Cardiac fibroblast (primary cell): Measurements from ENCODE around the gene RAB25.

Experiments used
- DNase-seq, 2 donors: peaks; one replicate each; pipeline versions ENCODE4 v3.0.0 to v3.0.0-alpha.2; 2010; ENCODE audit warnings: low read depth in 2 of 2
- H3K4me3 ChIP-seq, 2 donors: replicated peaks in 1 of 2; 1 replicate in 1 of 2; 2 replicates in 1 of 2; pipeline ENCODE4 v1.5.1; 2011; ENCODE audit warnings: low read depth in 2 of 2, low read length in 2 of 2, mild to moderate bottlenecking in 2 of 2, moderate library complexity in 1 of 2
- TF ChIP-seq, protein P1 (sequence below): IDR thresholded peaks from one replicate; pipeline ENCODE4 v1.5.1; 2011; ENCODE audit warnings: low read depth, mild to moderate bottlenecking, low read length, inconsistent platforms

The RAB25 gene

DNA sequence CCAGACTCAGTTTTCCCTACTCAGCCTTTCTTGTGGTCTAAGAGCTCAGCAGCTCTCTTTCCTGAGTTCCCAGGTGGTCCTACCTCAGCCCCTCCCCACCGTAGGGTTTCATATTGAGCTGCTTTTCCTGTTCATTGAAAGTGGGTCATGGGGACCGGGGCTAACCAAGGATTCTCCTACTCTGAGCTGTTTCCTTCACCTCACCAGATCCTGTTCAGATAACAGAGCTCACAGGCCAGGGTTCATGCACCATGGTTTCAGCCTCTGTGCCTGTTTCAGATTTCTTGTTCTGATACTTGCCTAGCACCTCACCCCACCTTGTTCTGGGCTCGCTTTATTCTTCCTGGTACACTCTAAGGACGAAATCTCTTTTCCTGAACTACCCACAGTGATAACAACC is 15.9 kb upstream of the RAB25 start:
- H3K4me3 ChIP-seq: no peak overlapping the region
- TF ChIP-seq, protein P1, sequence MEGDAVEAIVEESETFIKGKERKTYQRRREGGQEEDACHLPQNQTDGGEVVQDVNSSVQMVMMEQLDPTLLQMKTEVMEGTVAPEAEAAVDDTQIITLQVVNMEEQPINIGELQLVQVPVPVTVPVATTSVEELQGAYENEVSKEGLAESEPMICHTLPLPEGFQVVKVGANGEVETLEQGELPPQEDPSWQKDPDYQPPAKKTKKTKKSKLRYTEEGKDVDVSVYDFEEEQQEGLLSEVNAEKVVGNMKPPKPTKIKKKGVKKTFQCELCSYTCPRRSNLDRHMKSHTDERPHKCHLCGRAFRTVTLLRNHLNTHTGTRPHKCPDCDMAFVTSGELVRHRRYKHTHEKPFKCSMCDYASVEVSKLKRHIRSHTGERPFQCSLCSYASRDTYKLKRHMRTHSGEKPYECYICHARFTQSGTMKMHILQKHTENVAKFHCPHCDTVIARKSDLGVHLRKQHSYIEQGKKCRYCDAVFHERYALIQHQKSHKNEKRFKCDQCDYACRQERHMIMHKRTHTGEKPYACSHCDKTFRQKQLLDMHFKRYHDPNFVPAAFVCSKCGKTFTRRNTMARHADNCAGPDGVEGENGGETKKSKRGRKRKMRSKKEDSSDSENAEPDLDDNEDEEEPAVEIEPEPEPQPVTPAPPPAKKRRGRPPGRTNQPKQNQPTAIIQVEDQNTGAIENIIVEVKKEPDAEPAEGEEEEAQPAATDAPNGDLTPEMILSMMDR: no peak
- DNase-seq: no peak

DNA sequence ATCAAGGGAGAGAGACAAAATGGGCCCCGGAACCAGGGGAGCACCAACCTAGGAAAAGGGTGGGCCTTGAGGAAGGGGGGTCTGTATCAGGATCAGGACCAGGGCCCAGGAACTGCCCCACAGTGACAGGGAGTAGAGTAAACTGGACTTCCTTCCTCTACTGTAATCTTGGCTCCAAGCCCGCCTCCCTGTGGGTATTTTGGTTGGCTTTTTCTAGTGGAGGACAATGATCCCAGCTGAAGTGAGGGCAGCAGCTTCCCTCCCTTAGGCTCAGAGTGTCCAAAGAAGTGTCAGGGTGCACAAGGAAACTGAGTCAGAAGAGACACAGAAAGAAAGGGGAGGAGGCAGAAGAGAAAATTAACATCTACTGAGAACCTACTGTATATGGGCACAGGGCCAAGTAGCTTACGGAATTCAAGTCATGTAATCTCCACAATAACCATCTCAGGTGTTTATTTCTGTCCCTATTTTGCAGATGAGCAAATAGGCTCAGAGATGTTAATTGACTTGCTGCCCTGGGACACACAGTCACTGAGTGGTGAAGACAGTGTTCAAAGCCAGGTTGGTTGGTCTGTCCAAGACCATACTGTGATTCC is 12.2 kb upstream of the RAB25 start:
- DNase-seq: no peak
- no peak overlapping the region for H3K4me3 ChIP-seq
- TF ChIP-seq, protein P1: no peak

DNA sequence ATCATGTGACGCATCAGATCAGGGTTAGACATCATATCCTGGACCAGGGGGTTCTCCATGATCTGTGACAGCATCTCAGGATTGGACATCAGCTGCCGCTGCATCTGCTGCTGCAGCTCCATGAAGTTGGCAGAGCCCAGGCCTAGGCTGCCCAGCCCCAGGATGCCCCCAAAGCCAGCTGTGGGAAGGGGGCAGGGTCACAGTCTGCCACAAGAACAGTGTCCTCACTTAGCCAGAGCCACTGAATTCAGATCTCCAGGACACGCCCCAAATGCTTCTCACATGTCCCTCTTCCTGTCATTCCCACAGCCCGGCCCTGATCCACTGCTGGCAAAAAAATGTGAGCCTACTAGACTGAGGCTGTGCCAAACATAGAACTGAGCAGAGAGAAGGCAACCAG is 10.6 kb upstream of the RAB25 start:
- no peak for DNase-seq
- TF ChIP-seq, protein P1: no peak
- no peak overlapping the region for H3K4me3 ChIP-seq

DNA sequence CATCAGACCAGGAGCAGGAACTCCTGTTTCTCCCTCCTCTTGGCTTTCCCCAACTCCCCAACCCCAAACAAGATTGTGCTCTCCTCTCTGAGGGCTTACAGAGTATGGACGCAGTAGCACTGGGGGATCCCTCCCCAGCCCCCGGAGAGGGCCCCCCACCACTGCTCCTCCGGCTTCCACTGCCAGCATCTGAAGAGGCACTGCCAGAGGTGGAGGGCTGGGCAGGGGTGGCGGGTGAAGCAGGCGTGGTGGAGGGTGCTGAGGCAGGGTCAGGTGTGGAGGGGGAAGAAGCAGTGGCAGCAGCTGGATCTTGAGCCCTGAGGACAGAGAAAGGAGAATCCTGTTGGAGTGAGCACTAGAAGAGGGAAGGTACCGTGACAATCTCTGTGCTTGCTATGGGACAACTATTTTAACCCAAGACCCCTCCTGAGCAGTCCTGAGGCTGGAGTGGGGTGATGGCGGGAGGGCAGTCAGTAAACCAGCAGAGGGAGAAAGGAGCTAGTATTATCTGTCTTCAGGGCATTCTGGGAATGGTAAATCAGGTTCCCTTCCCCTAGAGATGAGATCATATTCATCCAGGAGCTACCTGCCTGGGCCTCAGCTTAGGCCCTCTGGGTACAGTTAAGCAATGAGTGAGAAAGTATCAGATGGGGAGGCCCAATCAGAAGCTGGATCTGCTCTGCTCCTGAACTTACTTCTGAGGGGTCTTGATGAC is 9.8 kb upstream of the RAB25 start:
- no peak overlapping the region for H3K4me3 ChIP-seq
- TF ChIP-seq, protein P1: no peak
- no peak for DNase-seq

DNA sequence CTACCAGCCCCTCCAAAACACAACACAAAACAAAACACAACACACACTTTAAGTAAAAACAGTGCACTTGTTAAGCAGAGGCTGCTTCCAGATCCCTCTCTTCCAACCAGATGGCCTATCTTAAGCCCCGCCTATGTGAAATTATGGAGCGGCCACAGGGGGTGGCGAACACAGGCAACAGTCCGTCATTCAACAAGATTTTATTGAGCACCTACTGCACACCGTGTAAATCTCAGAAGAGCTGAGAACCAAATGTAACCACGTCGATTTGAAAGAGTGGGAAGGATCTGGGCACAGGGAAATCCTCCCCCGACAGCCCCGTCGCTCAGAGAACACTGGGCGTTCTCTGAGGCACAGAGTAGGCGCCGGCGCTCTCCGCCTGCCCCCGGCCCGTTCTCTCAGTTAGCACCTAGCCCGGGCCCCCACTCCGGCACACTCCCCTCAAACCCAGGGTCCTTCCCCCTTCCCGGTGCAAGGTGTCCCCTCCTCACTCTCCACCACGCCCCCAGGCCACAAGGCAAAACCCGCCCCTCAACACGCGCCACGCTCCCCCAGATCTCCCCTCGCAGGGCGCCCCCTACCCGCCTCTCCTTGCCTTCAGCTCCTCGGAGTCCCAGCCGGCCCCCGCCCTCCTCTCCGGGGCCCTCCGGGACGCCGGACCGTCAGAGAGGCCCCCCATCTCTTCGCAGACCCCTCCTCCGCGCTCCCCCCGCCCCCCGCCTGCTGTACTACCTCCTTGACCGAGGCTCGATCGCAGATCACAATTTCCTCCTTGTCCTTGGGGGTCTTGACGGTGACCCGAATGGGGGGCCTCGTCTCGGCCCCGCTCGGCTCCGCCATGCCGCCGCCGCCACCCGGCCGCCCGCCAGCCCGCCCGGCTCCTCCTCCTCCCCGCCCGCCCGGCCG is 7.8 kb upstream of the RAB25 start:
- TF ChIP-seq, protein P1: no peak
- H3K4me3 ChIP-seq: peak overlapping the region; percentile 84 to 94
- DNase-seq: peak; percentile 75 to 76

DNA sequence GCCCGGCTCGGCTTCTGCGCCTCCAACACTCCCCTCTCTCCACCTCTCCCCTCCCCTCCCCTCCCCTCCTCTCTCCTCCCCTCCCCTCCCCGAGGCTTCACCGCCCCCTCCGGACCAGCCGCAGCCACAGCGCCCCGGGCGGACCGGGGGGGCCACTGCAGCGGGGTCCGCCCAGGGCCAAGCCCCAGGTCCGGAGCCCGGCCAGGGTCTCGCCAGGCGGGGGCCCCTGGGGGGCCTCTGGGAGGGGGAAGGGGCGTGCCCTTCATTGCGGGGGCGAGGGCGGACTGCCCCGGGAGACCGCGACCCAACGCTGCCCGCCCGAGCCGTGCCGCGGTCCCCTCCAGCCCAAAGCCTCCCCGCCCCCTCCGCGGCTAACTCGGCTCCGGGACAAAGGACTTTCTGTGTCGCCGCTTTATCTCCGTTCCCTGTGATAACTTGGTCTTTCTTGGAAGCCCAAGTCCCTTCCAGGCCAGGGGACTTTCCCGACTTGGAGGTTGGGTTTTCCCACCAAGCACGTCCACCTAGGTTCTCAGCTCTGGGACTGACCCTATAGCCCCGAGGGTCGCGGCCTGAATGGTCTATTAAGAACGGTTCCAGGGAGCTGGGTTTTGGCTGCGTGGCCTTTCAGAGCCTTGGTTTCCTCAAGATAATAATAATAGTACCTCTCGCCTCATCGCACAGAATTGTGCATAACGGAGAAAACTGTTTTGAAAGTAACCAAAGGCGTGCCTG is 7.0 kb upstream of the RAB25 start, which contains the start of gene UBQLN4:
Gene UBQLN4, minus strand, starts transcription at position 31 of the 732 bp plus-strand sequence. CDS start 97 bp downstream, outside the sequence.
- peak; percentile 84 to 94 for DNase-seq
- H3K4me3 ChIP-seq: peak within 1 kb of the TSS; percentile 96 to 97
- TF ChIP-seq, protein P1: peak; percentile 25
